ENCODE results near the gene NAA10. TPM values are rescaled to one million over a fixed set of nuclear protein-coding genes. Genes with fewer than 3 reads are reported as not detected.
A peak's percentile ranks its signal among the peaks of the same experiment; 100 is the strongest.

NAA10 gene
- total RNA-seq, 1 experiment from 2014 or later: 107 TPM

DNA sequence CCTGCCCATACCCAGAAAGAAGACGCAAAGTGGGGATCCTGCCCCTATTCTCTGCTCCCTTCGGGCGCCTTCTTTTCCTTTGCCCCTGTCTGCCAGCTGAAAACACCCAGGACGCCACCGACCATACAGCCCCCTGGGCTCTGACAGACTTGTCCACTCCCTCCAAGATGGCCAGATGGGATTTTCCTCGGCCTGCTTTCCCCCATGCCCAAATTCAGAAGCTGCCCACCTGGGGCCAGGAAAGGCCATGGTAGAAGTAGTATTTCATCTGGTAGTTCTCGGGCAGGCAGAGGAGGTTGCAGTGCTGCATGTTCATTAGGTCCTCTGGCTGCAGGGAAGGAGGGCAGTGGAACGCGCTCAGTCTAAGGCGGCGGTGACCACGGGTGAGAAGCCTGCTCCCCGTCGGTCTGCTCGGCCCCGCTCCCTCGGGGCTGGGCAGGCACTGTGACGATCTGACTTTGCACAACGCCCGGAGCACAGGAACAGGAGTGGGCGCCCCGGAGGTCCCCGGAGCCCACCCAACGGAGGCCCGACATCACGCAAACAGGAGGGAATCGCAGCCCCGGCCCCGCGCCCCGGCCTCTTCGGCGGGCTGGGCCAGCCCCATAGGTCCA lies 582 bp downstream of the NAA10 start:
- CTCF ChIA-PET: interaction anchor here (0.9 to 1.4 kb wide), 3 partner anchors 12 to 63 kb away, joined by 3 to 8 read pairs (median 3); no protein-coding TSS in a partner anchor
- Mint-ChIP-seq H3K27me3 (ENCODE audit: low read depth) (no peaks in the 10 kb centered on the region), H3K4me1 (0 out of 2 replicates have a peak, but pooled peaks cover 9% of the 10 kb centered on the region), H3K27ac (no peak overlapping the region), H3K36me3 (peaks cover 6% of the 10 kb centered on the region), H3K9me3 (no peaks in the 10 kb centered on the region), H3K4me3 (peak overlapping the region; percentile 81)
- no peak for ATAC-seq
- POLR2A ChIA-PET: interaction anchor here (1.2 kb wide), 1 partner anchor 15 kb away, joined by 3 read pairs; no protein-coding TSS in a partner anchor
- TF ChIP-seq, protein P1, sequence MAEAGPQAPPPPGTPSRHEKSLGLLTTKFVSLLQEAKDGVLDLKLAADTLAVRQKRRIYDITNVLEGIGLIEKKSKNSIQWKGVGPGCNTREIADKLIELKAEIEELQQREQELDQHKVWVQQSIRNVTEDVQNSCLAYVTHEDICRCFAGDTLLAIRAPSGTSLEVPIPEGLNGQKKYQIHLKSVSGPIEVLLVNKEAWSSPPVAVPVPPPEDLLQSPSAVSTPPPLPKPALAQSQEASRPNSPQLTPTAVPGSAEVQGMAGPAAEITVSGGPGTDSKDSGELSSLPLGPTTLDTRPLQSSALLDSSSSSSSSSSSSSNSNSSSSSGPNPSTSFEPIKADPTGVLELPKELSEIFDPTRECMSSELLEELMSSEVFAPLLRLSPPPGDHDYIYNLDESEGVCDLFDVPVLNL (CRISPR knock-in tag; IDR thresholded peaks at IDR 0.05; ENCODE audit: borderline replicate concordance, low read depth): no peak
- TF ChIP-seq, protein P2, sequence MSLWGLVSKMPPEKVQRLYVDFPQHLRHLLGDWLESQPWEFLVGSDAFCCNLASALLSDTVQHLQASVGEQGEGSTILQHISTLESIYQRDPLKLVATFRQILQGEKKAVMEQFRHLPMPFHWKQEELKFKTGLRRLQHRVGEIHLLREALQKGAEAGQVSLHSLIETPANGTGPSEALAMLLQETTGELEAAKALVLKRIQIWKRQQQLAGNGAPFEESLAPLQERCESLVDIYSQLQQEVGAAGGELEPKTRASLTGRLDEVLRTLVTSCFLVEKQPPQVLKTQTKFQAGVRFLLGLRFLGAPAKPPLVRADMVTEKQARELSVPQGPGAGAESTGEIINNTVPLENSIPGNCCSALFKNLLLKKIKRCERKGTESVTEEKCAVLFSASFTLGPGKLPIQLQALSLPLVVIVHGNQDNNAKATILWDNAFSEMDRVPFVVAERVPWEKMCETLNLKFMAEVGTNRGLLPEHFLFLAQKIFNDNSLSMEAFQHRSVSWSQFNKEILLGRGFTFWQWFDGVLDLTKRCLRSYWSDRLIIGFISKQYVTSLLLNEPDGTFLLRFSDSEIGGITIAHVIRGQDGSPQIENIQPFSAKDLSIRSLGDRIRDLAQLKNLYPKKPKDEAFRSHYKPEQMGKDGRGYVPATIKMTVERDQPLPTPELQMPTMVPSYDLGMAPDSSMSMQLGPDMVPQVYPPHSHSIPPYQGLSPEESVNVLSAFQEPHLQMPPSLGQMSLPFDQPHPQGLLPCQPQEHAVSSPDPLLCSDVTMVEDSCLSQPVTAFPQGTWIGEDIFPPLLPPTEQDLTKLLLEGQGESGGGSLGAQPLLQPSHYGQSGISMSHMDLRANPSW (CRISPR knock-in tag; conservative IDR thresholded peaks at IDR 0.05; ENCODE audit: low read depth): no peak
- TF ChIP-seq ESRRA (CRISPR knock-in tag; IDR thresholded peaks at IDR 0.05; ENCODE audit: borderline replicate concordance) (no peak), NFATC4 (CRISPR knock-in tag; IDR thresholded peaks at IDR 0.05) (no peak), NR2C2 (CRISPR knock-in tag; IDR thresholded peaks at IDR 0.05) (no peak)
- TF ChIP-seq, protein P3, sequence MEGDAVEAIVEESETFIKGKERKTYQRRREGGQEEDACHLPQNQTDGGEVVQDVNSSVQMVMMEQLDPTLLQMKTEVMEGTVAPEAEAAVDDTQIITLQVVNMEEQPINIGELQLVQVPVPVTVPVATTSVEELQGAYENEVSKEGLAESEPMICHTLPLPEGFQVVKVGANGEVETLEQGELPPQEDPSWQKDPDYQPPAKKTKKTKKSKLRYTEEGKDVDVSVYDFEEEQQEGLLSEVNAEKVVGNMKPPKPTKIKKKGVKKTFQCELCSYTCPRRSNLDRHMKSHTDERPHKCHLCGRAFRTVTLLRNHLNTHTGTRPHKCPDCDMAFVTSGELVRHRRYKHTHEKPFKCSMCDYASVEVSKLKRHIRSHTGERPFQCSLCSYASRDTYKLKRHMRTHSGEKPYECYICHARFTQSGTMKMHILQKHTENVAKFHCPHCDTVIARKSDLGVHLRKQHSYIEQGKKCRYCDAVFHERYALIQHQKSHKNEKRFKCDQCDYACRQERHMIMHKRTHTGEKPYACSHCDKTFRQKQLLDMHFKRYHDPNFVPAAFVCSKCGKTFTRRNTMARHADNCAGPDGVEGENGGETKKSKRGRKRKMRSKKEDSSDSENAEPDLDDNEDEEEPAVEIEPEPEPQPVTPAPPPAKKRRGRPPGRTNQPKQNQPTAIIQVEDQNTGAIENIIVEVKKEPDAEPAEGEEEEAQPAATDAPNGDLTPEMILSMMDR (IDR thresholded peaks at IDR 0.05): no peak
- TF ChIP-seq, protein P4, sequence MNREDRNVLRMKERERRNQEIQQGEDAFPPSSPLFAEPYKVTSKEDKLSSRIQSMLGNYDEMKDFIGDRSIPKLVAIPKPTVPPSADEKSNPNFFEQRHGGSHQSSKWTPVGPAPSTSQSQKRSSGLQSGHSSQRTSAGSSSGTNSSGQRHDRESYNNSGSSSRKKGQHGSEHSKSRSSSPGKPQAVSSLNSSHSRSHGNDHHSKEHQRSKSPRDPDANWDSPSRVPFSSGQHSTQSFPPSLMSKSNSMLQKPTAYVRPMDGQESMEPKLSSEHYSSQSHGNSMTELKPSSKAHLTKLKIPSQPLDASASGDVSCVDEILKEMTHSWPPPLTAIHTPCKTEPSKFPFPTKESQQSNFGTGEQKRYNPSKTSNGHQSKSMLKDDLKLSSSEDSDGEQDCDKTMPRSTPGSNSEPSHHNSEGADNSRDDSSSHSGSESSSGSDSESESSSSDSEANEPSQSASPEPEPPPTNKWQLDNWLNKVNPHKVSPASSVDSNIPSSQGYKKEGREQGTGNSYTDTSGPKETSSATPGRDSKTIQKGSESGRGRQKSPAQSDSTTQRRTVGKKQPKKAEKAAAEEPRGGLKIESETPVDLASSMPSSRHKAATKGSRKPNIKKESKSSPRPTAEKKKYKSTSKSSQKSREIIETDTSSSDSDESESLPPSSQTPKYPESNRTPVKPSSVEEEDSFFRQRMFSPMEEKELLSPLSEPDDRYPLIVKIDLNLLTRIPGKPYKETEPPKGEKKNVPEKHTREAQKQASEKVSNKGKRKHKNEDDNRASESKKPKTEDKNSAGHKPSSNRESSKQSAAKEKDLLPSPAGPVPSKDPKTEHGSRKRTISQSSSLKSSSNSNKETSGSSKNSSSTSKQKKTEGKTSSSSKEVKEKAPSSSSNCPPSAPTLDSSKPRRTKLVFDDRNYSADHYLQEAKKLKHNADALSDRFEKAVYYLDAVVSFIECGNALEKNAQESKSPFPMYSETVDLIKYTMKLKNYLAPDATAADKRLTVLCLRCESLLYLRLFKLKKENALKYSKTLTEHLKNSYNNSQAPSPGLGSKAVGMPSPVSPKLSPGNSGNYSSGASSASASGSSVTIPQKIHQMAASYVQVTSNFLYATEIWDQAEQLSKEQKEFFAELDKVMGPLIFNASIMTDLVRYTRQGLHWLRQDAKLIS (CRISPR knock-in tag; IDR thresholded peaks at IDR 0.05; ENCODE audit: borderline replicate concordance): no peak
- TF ChIP-seq, protein P5, sequence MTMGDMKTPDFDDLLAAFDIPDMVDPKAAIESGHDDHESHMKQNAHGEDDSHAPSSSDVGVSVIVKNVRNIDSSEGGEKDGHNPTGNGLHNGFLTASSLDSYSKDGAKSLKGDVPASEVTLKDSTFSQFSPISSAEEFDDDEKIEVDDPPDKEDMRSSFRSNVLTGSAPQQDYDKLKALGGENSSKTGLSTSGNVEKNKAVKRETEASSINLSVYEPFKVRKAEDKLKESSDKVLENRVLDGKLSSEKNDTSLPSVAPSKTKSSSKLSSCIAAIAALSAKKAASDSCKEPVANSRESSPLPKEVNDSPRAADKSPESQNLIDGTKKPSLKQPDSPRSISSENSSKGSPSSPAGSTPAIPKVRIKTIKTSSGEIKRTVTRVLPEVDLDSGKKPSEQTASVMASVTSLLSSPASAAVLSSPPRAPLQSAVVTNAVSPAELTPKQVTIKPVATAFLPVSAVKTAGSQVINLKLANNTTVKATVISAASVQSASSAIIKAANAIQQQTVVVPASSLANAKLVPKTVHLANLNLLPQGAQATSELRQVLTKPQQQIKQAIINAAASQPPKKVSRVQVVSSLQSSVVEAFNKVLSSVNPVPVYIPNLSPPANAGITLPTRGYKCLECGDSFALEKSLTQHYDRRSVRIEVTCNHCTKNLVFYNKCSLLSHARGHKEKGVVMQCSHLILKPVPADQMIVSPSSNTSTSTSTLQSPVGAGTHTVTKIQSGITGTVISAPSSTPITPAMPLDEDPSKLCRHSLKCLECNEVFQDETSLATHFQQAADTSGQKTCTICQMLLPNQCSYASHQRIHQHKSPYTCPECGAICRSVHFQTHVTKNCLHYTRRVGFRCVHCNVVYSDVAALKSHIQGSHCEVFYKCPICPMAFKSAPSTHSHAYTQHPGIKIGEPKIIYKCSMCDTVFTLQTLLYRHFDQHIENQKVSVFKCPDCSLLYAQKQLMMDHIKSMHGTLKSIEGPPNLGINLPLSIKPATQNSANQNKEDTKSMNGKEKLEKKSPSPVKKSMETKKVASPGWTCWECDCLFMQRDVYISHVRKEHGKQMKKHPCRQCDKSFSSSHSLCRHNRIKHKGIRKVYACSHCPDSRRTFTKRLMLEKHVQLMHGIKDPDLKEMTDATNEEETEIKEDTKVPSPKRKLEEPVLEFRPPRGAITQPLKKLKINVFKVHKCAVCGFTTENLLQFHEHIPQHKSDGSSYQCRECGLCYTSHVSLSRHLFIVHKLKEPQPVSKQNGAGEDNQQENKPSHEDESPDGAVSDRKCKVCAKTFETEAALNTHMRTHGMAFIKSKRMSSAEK (CRISPR knock-in tag; IDR thresholded peaks at IDR 0.05; ENCODE audit: borderline replicate concordance): no peak
- no peak for DNase-seq (ENCODE audit: low spot score)

DNA sequence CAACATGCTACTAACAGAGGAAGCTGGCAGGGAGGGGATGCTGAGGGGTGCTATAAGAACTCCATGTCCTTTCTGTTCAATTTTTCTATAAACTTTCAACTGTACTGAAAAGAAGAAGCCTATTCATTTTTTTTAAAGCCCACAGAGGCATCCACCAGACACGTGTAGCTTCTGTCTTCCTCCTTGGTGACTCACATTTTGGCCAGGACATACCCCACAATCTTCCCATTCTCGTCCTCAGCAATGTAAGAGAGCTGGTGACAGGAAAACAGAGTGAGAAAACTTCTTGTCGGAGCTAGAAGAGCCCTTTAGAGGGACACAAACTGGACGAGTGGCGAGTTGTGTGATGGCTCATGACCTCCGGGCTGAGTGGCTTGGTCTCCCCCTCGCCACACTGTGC lies 1.1 kb downstream of the NAA10 start:
- H3K4me1 Mint-ChIP-seq: peaks cover 12% of the 10 kb centered on the region
- CTCF ChIA-PET: interaction anchor here (1.2 to 1.4 kb wide), 2 partner anchors 11 to 13 kb away, joined by 3 to 4 read pairs; no protein-coding TSS in a partner anchor
- peak overlapping the region; percentile 81 for H3K4me3 Mint-ChIP-seq
- DNase-seq (ENCODE audit: low spot score): no peak
- no peaks in the 10 kb centered on the region for H3K9me3 Mint-ChIP-seq
- peaks cover 6% of the 10 kb centered on the region for H3K36me3 Mint-ChIP-seq
- no peaks in the 10 kb centered on the region for H3K27me3 Mint-ChIP-seq (ENCODE audit: low read depth)
- POLR2A ChIA-PET: no interaction called here
- no peak for ATAC-seq
- no peak overlapping the region for H3K27ac Mint-ChIP-seq
- TF ChIP-seq ETV6 (CRISPR knock-in tag; IDR thresholded peaks at IDR 0.05) (no peak), MXD4 (CRISPR knock-in tag; IDR thresholded peaks at IDR 0.05; ENCODE audit: borderline replicate concordance) (no peak), SMAD3 (CRISPR knock-in tag; IDR thresholded peaks at IDR 0.05; ENCODE audit: borderline replicate concordance) (no peak), CREB1 (CRISPR knock-in tag; IDR thresholded peaks at IDR 0.05) (no peak), NR2C2 (CRISPR knock-in tag; IDR thresholded peaks at IDR 0.05) (no peak)
- TF ChIP-seq, protein P1 (CRISPR knock-in tag; IDR thresholded peaks at IDR 0.05; ENCODE audit: borderline replicate concordance, low read depth): no peak
- TF ChIP-seq, protein P6, sequence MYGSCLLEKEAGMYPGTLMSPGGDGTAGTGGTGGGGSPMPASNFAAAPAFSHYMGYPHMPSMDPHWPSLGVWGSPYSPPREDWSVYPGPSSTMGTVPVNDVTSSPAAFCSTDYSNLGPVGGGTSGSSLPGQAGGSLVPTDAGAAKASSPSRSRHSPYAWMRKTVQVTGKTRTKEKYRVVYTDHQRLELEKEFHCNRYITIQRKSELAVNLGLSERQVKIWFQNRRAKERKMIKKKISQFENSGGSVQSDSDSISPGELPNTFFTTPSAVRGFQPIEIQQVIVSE (CRISPR knock-in tag; IDR thresholded peaks at IDR 0.05; ENCODE audit: borderline replicate concordance): no peak
